Amygdala (tissue), 56 donors: ENCODE results near the gene RNF213.
"Not testable (repeated sequence)": the region's sequence is repeated elsewhere in the genome, so short reads cannot be mapped to it uniquely, and the experiment has no call there.

Experiments used
- DNase-seq, 56 donors: peaks; one replicate each; lab custom pipeline; 2025; lab: John Stamatoyannopoulos, UW

RNF213 gene

GRCh38 chr17:80407917-80408316, 147.3 kb downstream of the RNF213 start:
- DNase-seq, result not testable (repeated sequence)

GRCh38 chr17:80408872-80409271, 148.2 kb downstream of the RNF213 start:
- DNase-seq, result no peak

- DNase-seq, result no peak
Observed at GRCh38 chr17:80409626-80410025, 149.0 kb downstream of the RNF213 start.

GRCh38 chr17:80410441-80411087, 149.9 kb downstream of the RNF213 start:
- not testable (repeated sequence) for DNase-seq

- DNase-seq, result no peak
Observed at GRCh38 chr17:80413771-80414507, 153.3 kb downstream of the RNF213 start.

GRCh38 chr17:80414508-80414802, 153.8 kb downstream of the RNF213 start:
- peak in 1 of 56 donors; percentile 50 for DNase-seq

- peak; percentile 52 to 99 (median 93) for DNase-seq
Observed at GRCh38 chr17:80414803-80415625, 154.4 kb downstream of the RNF213 start, which contains the start of gene ENDOV. ENDOV (plus strand) TSS chr17:80415167; CDS start chr17:80415195, 28 bp downstream.

GRCh38 chr17:80415626-80416137, 155.0 kb downstream of the RNF213 start:
- peak in 1 of 56 donors; percentile 66 for DNase-seq

- no peak for DNase-seq
Observed at GRCh38 chr17:80416260-80416939, 155.7 kb downstream of the RNF213 start.

- DNase-seq, result no peak
Observed at GRCh38 chr17:80416940-80417293, 156.3 kb downstream of the RNF213 start.

- no peak for DNase-seq
Observed at GRCh38 chr17:80418589-80418988, 157.9 kb downstream of the RNF213 start.

GRCh38 chr17:80419255-80419654, 158.6 kb downstream of the RNF213 start:
- no peak for DNase-seq

GRCh38 chr17:80421381-80422090, 160.9 kb downstream of the RNF213 start:
- no peak for DNase-seq

- no peak for DNase-seq
Observed at GRCh38 chr17:80422276-80422675, 161.6 kb downstream of the RNF213 start.

GRCh38 chr17:80422981-80423380, 162.3 kb downstream of the RNF213 start:
- DNase-seq, result peak in 3 of 56 donors; percentile 18 to 35 (median 21)

- no peak for DNase-seq
Observed at GRCh38 chr17:80423536-80424225, 163.0 kb downstream of the RNF213 start.

- DNase-seq, result no peak
Observed at GRCh38 chr17:80424261-80424660, 163.6 kb downstream of the RNF213 start.

- DNase-seq, result no peak
Observed at GRCh38 chr17:80424878-80425765, 164.5 kb downstream of the RNF213 start.
